Measurements from ENCODE around the gene MTA2.
"Not testable (repeated sequence)": the region's sequence is repeated elsewhere in the genome, so short reads cannot be mapped to it uniquely, and the experiment has no call there.

The MTA2 gene

DNA sequence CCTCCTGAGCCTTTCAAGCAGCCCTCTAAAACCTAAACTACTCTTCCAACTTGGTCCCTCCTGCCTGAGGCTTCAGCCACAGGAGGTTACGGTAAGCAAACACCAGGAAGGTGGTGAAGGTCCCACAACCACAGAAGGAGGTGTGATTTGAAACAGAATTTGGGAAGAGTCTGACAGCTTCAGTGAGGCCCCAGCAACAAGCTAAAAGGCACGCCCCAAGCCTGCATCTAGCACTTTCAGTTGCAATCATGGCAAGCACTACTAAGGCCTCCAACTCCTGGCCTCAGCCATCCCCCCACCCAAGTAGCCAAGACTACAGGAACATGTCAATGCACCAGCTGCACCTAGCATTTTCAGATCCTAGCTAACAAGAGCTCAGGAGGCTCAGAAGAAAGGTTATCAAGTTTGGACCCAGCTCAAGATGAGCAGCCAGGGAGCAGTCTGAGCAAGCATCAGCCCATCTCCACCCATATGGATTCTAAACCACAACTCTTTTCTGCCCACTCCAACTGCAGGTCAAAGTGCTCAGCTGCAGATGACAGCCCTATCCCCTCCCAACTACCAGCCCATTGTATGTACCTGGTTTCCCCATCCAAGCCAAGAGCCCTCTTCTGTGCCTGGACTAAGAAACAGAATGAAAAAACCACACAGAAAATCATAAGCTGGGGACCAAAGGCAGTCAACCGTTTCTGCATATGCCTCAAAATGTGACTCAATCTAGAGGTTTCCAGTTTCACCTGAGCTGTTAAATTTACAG lies 44.6 kb downstream of the MTA2 start:
- H3K36me3 ChIP-seq (ENCODE audit: control insufficient read depth in 2 of 2, insufficient read depth in 2 of 2, low read length in 2 of 2): peaks cover 19 to 20% of the 10 kb centered on the region in 2 donors
- peaks cover 68 to 69% of the 10 kb centered on the region in 2 donors for H3K4me1 ChIP-seq (ENCODE audit: control insufficient read depth in 2 of 2, insufficient read depth in 2 of 2, low read length in 2 of 2)
- peak overlapping the region; percentile 40 to 60 for H3K4me3 ChIP-seq (ENCODE audit: low read length in 2 of 2)
- peak overlapping the region; percentile 96 to 98 for H3K27ac ChIP-seq (ENCODE audit: low read depth in 2 of 2, low read length in 2 of 2)
- no peaks in the 10 kb centered on the region for H3K9me3 ChIP-seq (ENCODE audit: control insufficient read depth in 2 of 2, low read length in 2 of 2)
- no peaks in the 10 kb centered on the region for H3K27me3 ChIP-seq (ENCODE audit: control insufficient read depth in 2 of 2, insufficient read depth in 2 of 2, low read length in 2 of 2)
- peak overlapping the region; percentile 54 to 82 for H3K9ac ChIP-seq (ENCODE audit: low read depth in 1 of 2, low read length in 2 of 2)

DNA sequence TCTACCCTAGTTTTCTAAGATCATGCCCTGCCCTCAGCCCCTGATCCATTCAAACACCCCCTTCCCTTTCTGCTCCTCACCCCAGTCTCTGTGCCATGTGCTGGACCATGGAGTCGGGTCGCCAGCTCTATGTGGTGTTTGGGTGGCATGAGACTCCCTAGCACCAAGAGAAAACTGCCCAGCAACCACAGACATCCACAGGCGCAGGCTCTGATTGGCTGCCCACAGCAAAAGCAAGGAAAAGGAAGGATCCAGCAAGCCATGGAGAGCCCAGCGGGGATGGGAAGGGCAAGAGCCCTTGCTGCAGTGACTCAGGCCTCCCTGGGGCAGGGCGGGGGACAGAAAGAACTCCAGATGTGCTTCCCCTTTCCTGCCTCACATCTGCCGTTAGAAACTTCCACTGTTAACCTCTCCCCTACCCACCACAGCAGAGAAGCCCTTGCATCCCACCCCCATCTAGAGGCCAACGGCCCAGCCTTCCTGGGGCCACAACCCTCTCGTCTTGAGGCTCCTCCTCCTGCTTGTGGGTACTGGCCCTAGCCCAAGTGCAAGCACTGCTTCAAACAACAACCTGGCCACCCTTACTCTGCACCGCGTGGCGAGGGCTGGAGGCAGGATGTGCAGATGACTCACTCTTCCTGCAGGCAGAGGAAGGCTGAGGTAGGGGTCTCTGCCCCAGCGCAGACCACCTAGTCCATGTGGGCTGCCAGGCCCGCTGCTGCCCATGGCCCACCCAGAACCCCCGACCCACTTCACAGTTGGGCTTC lies 45.4 kb downstream of the MTA2 start:
- H3K27me3 ChIP-seq (ENCODE audit: control insufficient read depth in 2 of 2, insufficient read depth in 2 of 2, low read length in 2 of 2): no peaks in the 10 kb centered on the region
- H3K9ac ChIP-seq (ENCODE audit: low read depth in 1 of 2, low read length in 2 of 2): peak overlapping the region; percentile 54 to 82
- H3K36me3 ChIP-seq (ENCODE audit: control insufficient read depth in 2 of 2, insufficient read depth in 2 of 2, low read length in 2 of 2): peaks cover 15 to 18% of the 10 kb centered on the region in 2 donors
- H3K4me3 ChIP-seq (ENCODE audit: low read length in 2 of 2): peak overlapping the region; percentile 40 to 60
- H3K4me1 ChIP-seq (ENCODE audit: control insufficient read depth in 2 of 2, insufficient read depth in 2 of 2, low read length in 2 of 2): peaks cover 76% of the 10 kb centered on the region in 2 donors
- H3K27ac ChIP-seq (ENCODE audit: low read depth in 2 of 2, low read length in 2 of 2): peak overlapping the region; percentile 96 to 98
- H3K9me3 ChIP-seq (ENCODE audit: control insufficient read depth in 2 of 2, low read length in 2 of 2): no peaks in the 10 kb centered on the region

DNA sequence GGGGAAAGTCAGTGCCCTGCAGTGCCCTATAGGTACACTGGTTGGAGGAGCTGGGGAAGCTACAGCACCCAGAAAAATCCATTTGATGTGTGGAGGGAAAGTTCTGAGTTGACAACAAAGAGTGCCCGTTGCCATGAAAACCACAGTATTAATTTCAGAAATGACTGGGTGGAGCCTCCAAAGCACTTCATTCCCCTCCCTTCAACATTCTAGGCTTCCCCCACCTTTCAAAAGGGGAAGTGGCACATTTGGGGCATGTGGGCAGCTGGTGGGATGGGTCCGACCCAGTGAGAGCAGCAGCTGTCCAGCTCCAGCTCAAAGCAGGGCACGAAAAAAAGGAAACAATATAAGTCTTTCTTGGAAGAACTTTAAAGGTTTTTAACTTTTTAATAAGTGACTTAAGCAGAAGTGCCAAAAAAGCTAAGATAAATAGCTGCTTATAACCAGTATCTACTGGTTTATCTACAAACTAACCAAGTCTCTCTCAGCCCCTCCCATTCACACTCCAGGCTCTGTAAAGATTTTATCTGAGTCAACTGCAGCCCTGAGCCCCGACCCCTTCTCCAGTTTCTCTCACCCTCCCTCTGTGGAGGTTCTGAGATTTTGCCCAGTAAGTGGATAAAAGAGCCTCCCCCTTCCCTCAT lies 46.1 kb downstream of the MTA2 start:
- H3K9ac ChIP-seq (ENCODE audit: low read depth in 1 of 2, low read length in 2 of 2): peak overlapping the region; percentile 54 to 82
- H3K27me3 ChIP-seq (ENCODE audit: control insufficient read depth in 2 of 2, insufficient read depth in 2 of 2, low read length in 2 of 2): no peaks in the 10 kb centered on the region
- peak overlapping the region; percentile 96 to 98 for H3K27ac ChIP-seq (ENCODE audit: low read depth in 2 of 2, low read length in 2 of 2)
- peaks cover 15 to 18% of the 10 kb centered on the region in 2 donors for H3K36me3 ChIP-seq (ENCODE audit: control insufficient read depth in 2 of 2, insufficient read depth in 2 of 2, low read length in 2 of 2)
- peak overlapping the region; percentile 40 to 60 for H3K4me3 ChIP-seq (ENCODE audit: low read length in 2 of 2)
- H3K9me3 ChIP-seq (ENCODE audit: control insufficient read depth in 2 of 2, low read length in 2 of 2): no peaks in the 10 kb centered on the region
- peaks cover 77 to 80% of the 10 kb centered on the region in 2 donors for H3K4me1 ChIP-seq (ENCODE audit: control insufficient read depth in 2 of 2, insufficient read depth in 2 of 2, low read length in 2 of 2)

DNA sequence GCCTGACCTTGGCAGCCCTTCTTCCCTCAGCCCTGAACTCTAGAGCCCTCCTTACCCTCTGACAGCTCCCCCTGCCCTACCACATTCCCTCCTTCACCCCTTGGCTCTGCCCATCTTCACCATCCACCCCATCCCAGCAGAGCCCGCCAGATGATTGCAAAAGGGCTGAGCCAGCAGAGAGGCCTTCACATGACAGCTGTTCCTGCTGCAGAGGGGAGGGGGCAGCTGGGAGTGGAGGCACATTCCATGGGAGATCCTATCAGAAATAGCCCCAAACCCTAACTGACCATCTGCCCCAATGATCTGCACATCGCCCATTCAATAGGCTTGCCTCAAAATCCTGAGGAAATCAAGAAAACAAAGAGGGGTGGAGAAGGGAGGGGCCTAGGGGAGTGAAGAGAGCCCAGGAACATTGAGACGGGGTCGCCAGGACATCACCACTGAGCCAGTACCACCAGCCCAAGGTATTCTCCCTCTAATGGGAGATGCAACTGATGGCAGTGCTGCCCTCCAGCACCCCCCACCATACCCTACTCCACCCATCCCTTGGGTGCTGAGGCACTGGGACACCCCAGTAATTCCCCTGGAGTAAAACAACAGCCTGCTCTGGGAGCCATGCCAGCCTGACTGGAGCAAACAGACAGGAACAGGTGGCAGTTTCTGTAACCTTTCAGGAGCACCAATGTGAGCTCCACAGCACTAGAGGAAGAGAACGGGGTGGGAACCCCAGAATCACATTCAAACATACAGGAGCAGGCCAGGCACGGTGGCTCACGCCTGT lies 47.1 kb downstream of the MTA2 start:
- peaks cover 75% of the 10 kb centered on the region in 2 donors for H3K4me1 ChIP-seq (ENCODE audit: control insufficient read depth in 2 of 2, insufficient read depth in 2 of 2, low read length in 2 of 2)

DNA sequence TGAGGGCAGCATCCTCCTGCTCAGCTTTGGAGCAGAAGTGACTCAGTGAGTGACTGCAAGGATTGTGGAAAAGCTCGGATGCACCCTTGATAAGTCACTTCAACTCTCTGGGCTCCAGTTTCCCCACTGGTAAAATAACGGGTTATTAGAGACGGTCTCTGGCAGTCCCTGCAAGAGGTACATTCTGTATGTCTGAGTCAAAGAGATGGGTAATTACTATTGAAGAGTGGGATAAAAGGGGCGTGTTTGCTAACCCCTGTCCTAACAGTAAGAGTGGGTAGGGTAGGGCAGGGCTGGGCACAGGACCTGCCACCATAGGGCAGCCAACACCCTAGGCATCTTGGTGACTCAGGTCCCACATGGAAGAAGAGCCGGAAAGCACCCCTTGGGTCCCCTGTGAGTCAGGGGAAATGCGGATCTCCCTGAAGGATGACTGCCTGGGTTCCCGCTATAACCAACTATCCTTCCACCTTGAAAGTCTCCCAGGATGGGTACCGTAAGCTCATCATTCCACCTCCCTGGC lies 47.8 kb downstream of the MTA2 start:
- peaks cover 78 to 79% of the 10 kb centered on the region in 2 donors for H3K4me1 ChIP-seq (ENCODE audit: control insufficient read depth in 2 of 2, insufficient read depth in 2 of 2, low read length in 2 of 2)
- no peaks in the 10 kb centered on the region for H3K9me3 ChIP-seq (ENCODE audit: control insufficient read depth in 2 of 2, low read length in 2 of 2)
- peak overlapping the region; percentile 96 to 98 for H3K27ac ChIP-seq (ENCODE audit: low read depth in 2 of 2, low read length in 2 of 2)
- peak overlapping the region; percentile 49 to 63 for H3K4me3 ChIP-seq (ENCODE audit: low read length in 2 of 2)
- peaks cover 4% of the 10 kb centered on the region in 2 donors for H3K36me3 ChIP-seq (ENCODE audit: control insufficient read depth in 2 of 2, insufficient read depth in 2 of 2, low read length in 2 of 2)
- no peaks in the 10 kb centered on the region for H3K27me3 ChIP-seq (ENCODE audit: control insufficient read depth in 2 of 2, insufficient read depth in 2 of 2, low read length in 2 of 2)
- H3K9ac ChIP-seq (ENCODE audit: low read depth in 1 of 2, low read length in 2 of 2): peak overlapping the region; percentile 52 to 82

More for the DNA sequence above, 47.1 kb downstream of the MTA2 start:
- Histone ChIP-seq H3K36me3 (ENCODE audit: control insufficient read depth in 2 of 2, insufficient read depth in 2 of 2, low read length in 2 of 2) (peaks cover 10 to 11% of the 10 kb centered on the region in 2 donors), H3K9me3 (ENCODE audit: control insufficient read depth in 2 of 2, low read length in 2 of 2) (no peaks in the 10 kb centered on the region), H3K4me3 (ENCODE audit: low read length in 2 of 2) (peak overlapping the region in 1 of 2 donors; percentile 4), H3K27me3 (ENCODE audit: control insufficient read depth in 2 of 2, insufficient read depth in 2 of 2, low read length in 2 of 2) (no peaks in the 10 kb centered on the region), H3K9ac (ENCODE audit: low read depth in 1 of 2, low read length in 2 of 2) (peak overlapping the region; percentile 14 to 82), H3K27ac (ENCODE audit: low read depth in 2 of 2, low read length in 2 of 2) (peak overlapping the region; percentile 96 to 98)

DNA sequence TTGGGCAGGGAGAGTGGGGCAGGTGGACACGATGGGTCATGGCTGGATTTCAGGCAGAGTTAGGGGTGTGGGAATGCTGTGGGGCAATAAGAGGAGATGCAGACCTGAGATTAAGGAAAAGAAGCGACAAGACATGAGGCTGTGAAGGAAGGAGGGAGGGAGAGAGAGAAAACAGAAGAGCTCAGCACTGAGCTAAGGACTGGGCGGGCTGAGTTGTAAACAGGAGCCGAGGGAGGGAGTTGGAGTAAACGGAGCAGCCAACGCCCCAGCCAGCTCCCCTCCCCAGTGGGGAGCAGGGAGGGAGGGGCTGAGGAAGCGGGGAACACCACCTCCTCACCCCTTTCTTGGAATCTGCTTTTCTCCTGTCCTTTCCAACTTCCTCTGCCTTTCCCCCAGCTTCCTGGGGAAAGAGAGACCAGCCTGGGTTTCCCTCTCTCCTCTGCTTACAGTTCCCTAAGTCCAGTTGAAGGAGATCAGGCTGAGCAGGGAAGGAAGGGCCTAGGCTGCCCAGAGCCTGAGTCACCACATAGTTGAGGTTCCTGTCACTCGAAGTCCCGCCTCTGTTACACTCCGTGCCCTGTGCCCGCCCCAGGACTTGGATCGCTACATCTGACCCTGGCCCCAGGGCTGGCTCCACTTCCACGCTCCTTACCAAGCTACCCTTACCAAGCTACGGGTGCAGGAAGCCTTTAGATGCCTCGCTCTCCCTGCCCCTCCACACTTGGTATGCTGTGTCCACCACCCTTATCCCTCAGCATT lies 48.4 kb downstream of the MTA2 start:
- H3K4me1 ChIP-seq (ENCODE audit: control insufficient read depth in 2 of 2, insufficient read depth in 2 of 2, low read length in 2 of 2): peaks cover 82 to 83% of the 10 kb centered on the region in 2 donors
- peak overlapping the region; percentile 82 to 89 for H3K9ac ChIP-seq (ENCODE audit: low read depth in 1 of 2, low read length in 2 of 2)
- peak overlapping the region; percentile 96 to 98 for H3K27ac ChIP-seq (ENCODE audit: low read depth in 2 of 2, low read length in 2 of 2)
- H3K4me3 ChIP-seq (ENCODE audit: low read length in 2 of 2): peak overlapping the region; percentile 49 to 63
- no peaks in the 10 kb centered on the region for H3K9me3 ChIP-seq (ENCODE audit: control insufficient read depth in 2 of 2, low read length in 2 of 2)
- H3K36me3 ChIP-seq (ENCODE audit: control insufficient read depth in 2 of 2, insufficient read depth in 2 of 2, low read length in 2 of 2): no peaks in the 10 kb centered on the region
- H3K27me3 ChIP-seq (ENCODE audit: control insufficient read depth in 2 of 2, insufficient read depth in 2 of 2, low read length in 2 of 2): no peaks in the 10 kb centered on the region

GRCh38 chr11:62552485-62553079 lies 49.1 kb downstream of the MTA2 start:
- no peaks in the 10 kb centered on the region for H3K9me3 ChIP-seq (ENCODE audit: control insufficient read depth in 2 of 2, low read length in 2 of 2)
- H3K27ac ChIP-seq (ENCODE audit: low read depth in 2 of 2, low read length in 2 of 2): peak overlapping the region; percentile 96 to 98
- peak overlapping the region; percentile 82 to 89 for H3K9ac ChIP-seq (ENCODE audit: low read depth in 1 of 2, low read length in 2 of 2)
- peaks cover 83 to 86% of the 10 kb centered on the region in 2 donors for H3K4me1 ChIP-seq (ENCODE audit: control insufficient read depth in 2 of 2, insufficient read depth in 2 of 2, low read length in 2 of 2)
- H3K4me3 ChIP-seq (ENCODE audit: low read length in 2 of 2): peak overlapping the region; percentile 49 to 63
- no peaks in the 10 kb centered on the region for H3K27me3 ChIP-seq (ENCODE audit: control insufficient read depth in 2 of 2, insufficient read depth in 2 of 2, low read length in 2 of 2)
- no peaks in the 10 kb centered on the region for H3K36me3 ChIP-seq (ENCODE audit: control insufficient read depth in 2 of 2, insufficient read depth in 2 of 2, low read length in 2 of 2)

DNA sequence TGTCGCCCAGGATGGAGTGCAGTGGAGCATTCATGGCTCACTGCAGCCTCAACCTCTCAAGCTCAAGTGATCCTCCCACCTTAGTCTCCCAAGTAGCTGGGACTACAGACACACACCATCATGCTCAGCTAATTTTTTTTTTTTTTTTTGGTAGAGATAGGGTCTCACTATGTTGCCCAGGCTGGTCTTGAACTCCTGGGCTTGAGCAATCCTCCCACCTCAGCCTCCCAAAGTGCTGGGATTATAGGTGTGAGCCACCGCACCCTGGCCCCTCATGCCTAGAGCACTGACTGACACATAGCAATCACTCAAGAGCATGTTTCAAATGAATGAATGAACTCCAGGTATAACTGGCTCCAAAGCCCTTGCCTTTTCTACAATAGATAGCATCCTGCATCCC lies 51.2 kb downstream of the MTA2 start:
- not testable (repeated sequence) for H3K27ac ChIP-seq (ENCODE audit: low read depth in 2 of 2, low read length in 2 of 2); H3K27me3 ChIP-seq (ENCODE audit: control insufficient read depth in 2 of 2, insufficient read depth in 2 of 2, low read length in 2 of 2); H3K9me3 ChIP-seq (ENCODE audit: control insufficient read depth in 2 of 2, low read length in 2 of 2); H3K9ac ChIP-seq (ENCODE audit: low read depth in 1 of 2, low read length in 2 of 2); H3K36me3 ChIP-seq (ENCODE audit: control insufficient read depth in 2 of 2, insufficient read depth in 2 of 2, low read length in 2 of 2); H3K4me3 ChIP-seq (ENCODE audit: low read length in 2 of 2)
- H3K4me1 ChIP-seq (ENCODE audit: control insufficient read depth in 2 of 2, insufficient read depth in 2 of 2, low read length in 2 of 2): peaks cover 71% of the 10 kb centered on the region in 2 donors

Data from mucosa of rectum (tissue), 2 donors.